Hematopoietic multipotent progenitor cell (in vitro differentiated cells): Measurements from ENCODE around the gene SCN1A. TPM values are rescaled to one million over a fixed set of nuclear protein-coding genes. Genes with fewer than 3 reads are reported as not detected.

Experiments used
- small RNA-seq: library from RNA; depleted of rRNA; stranded (forward); fragments of <200 nt; gene quantifications from one replicate; pipeline ENCODE3, GENCODE V24; 2012
- total RNA-seq: library from RNA; depleted of rRNA; stranded (reverse); fragments of >200 nt; gene quantifications from one replicate; pipeline ENCODE4 v1.2.3, GENCODE V29; 2012

Gene SCN1A
- total RNA-seq, 1 donor = under 0.01 TPM

Small RNA genes lying within 50 kb of the gene (small RNA-seq; reads per million reads assigned to genes)
- gene RF00019 = not detected

Other genes starting within 250 kb of the SCN1A start
- 14.3 TPM for gene TTC21B, start 174.2 kb downstream of the SCN1A start, total RNA-seq
- 29.9 TPM for gene SCN9A, start 247.9 kb upstream of the SCN1A start, total RNA-seq